ENCODE data around the gene CST7. TPM values are rescaled to one million over a fixed set of nuclear protein-coding genes. Genes with fewer than 3 reads are reported as not detected.
"Not testable (repeated sequence)": the region's sequence is repeated elsewhere in the genome, so short reads cannot be mapped to it uniquely, and the experiment has no call there.

Gene CST7
- total RNA-seq, 2 donors from 2014 or later = 77.8 to 129 TPM

DNA sequence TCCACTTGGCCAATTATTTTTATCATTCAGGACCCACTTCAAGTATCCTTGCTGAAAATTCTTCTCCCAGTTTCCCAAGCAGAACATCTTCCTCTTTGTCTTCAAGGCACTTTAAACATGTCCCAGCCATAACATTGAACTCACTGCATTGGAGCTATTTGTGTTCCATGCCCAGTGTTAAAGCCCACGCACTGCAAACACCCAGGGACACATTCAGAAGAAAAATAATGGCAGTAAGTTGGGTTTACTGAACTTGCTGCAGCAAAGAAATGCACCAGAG lies 45.1 kb downstream of the CST7 start:
- Mint-ChIP-seq H3K27ac (peak overlapping the region; percentile 74 to 96), H3K9me3 (no peaks in the 10 kb centered on the region), H3K27me3 (no peaks in the 10 kb centered on the region), H3K4me1 (ENCODE audit: low read depth in 2 of 2) (peaks cover 31 to 47% of the 10 kb centered on the region in 2 donors), H3K4me3 (peak overlapping the region; percentile 35), H3K36me3 (peaks cover 20% of the 10 kb centered on the region)
- DNase-seq (ENCODE audit: low spot score) (no peak), ATAC-seq (no peak)

GRCh38 chr20:24994470-24995368 lies 45.6 kb downstream of the CST7 start:
- H3K36me3 Mint-ChIP-seq = peaks cover 18% of the 10 kb centered on the region
- H3K4me3 Mint-ChIP-seq = peak overlapping the region; percentile 49
- H3K27ac Mint-ChIP-seq = peak overlapping the region; percentile 74 to 96
- ATAC-seq (peak; percentile 32 to 46), DNase-seq (ENCODE audit: low spot score) (peak; percentile 74)
- no peaks in the 10 kb centered on the region for H3K27me3 Mint-ChIP-seq
- H3K9me3 Mint-ChIP-seq = no peaks in the 10 kb centered on the region
- peaks cover 28 to 43% of the 10 kb centered on the region in 2 donors for H3K4me1 Mint-ChIP-seq (ENCODE audit: low read depth in 2 of 2)

- H3K4me3 Mint-ChIP-seq = no peak overlapping the region
- peaks cover 11% of the 10 kb centered on the region for H3K36me3 Mint-ChIP-seq
- DNase-seq (ENCODE audit: low spot score) (no peak), ATAC-seq (no peak)
- H3K27me3 Mint-ChIP-seq = no peaks in the 10 kb centered on the region
- no peaks in the 10 kb centered on the region for H3K9me3 Mint-ChIP-seq
- H3K27ac Mint-ChIP-seq = no peak overlapping the region
- H3K4me1 Mint-ChIP-seq (ENCODE audit: low read depth in 2 of 2) = peaks cover 22 to 32% of the 10 kb centered on the region in 2 donors
These were observed 46.8 kb downstream of the CST7 start for GRCh38 chr20:24995741-24996448.

DNA sequence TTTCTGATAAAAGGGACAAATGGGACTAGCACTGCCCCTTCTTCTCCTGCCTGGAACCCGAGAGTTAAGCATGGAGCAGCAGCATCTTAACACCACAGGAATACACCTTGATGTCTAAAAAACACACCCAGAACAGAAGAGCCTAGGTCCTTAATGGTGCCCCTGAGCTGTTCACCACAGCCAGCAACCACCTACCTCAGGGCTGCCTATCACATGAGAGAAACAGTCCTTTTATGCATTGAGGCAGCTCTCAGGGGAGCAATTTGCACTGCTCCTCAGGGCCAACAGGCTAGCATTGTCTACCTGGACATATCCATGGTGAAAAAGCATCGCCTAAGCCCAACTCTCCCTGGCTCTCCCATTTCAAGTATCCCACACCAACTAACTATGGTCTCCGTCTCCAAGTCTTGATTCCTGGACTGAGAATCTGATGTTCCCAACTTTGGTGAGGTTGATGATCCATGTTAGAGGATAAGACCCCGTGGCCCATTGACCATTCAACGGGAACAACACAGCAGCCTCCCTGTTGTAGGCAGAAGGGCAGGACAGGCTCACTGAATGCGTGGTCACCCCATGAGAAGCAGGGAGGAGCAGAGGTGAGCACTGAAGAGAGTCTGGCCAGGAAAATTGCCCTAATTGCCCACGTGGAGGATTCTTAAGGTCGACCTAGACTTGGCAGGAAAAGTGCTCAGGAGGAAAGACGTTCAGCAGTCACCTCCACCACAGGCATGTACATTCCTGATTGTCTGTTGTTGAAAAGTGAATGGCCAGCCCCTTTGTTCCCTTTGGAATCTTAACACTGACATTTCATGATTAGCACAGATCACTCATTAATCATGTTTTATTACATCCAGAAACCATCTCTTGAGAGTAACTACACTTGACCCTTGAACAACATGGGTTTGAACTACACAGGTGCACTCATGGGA lies 47.6 kb downstream of the CST7 start:
- Mint-ChIP-seq H3K36me3 (peaks cover 4% of the 10 kb centered on the region), H3K9me3 (no peaks in the 10 kb centered on the region), H3K27me3 (no peaks in the 10 kb centered on the region), H3K4me3 (no peak overlapping the region), H3K27ac (no peak overlapping the region), H3K4me1 (ENCODE audit: low read depth in 2 of 2) (peaks cover 16 to 24% of the 10 kb centered on the region in 2 donors)
- DNase-seq (ENCODE audit: low spot score) (no peak), ATAC-seq (no peak)

GRCh38 chr20:24998121-24998520 lies 49.1 kb downstream of the CST7 start:
- Mint-ChIP-seq H3K27ac (peak overlapping the region in 1 of 2 donors; percentile 28), H3K27me3 (no peaks in the 10 kb centered on the region), H3K36me3 (peaks cover 6% of the 10 kb centered on the region), H3K4me1 (ENCODE audit: low read depth in 2 of 2) (peaks cover 16 to 21% of the 10 kb centered on the region in 2 donors), H3K4me3 (no peak overlapping the region), H3K9me3 (no peaks in the 10 kb centered on the region)
- ATAC-seq (no peak), DNase-seq (ENCODE audit: low spot score) (no peak)

DNA sequence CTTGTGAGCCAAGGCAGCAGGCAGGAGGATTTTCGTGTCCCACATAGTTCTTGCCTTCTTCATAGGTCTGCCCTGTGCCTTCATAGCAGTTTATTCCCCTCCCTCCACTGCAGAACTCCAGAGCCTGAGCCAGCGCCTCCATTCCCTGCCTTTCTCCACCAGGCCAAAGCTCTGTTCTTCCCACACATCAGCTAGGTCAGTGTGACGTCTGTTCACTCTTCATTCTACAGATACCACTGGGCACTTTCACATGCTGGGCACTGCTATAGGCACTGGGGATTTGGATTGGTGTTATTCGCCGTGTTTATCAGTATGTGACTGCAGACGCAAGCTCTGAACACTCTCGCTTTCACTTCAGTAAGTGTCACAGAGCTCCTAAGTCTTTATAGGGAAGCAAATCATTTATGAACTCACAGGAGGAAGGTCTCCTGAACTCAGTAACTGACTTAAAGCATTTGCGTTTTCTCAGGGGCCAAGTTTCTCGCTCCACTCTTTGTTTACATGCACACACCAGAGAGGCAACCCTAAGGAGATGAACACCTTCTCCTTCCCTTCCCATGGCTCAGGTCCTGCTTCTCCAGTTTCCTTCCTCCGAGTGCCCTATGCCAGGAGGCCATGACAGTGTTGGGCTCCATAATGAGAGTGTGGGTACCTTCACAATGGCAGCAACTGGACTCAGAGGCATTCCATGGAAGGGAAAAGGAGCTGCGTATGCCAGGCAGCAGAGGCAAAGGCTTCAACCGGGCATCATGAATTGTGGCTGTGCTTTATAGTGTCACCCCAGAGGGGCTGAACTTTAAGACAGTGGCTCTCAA lies 49.8 kb downstream of the CST7 start:
- DNase-seq (ENCODE audit: low spot score) = no peak
- Mint-ChIP-seq H3K9me3 (no peaks in the 10 kb centered on the region), H3K36me3 (peaks cover 6% of the 10 kb centered on the region), H3K27me3 (no peaks in the 10 kb centered on the region), H3K4me3 (no peak overlapping the region), H3K27ac (no peak overlapping the region), H3K4me1 (ENCODE audit: low read depth in 2 of 2) (peaks cover 16% of the 10 kb centered on the region in 2 donors)
- ATAC-seq = no peak

GRCh38 chr20:24999568-24999967 lies 50.5 kb downstream of the CST7 start:
- Mint-ChIP-seq H3K27ac (no peak overlapping the region), H3K4me3 (no peak overlapping the region), H3K9me3 (no peaks in the 10 kb centered on the region), H3K27me3 (no peaks in the 10 kb centered on the region), H3K36me3 (peaks cover 6% of the 10 kb centered on the region), H3K4me1 (ENCODE audit: low read depth in 2 of 2) (peaks cover 10 to 12% of the 10 kb centered on the region in 2 donors)
- DNase-seq (ENCODE audit: low spot score) (no peak), ATAC-seq (no peak)

DNA sequence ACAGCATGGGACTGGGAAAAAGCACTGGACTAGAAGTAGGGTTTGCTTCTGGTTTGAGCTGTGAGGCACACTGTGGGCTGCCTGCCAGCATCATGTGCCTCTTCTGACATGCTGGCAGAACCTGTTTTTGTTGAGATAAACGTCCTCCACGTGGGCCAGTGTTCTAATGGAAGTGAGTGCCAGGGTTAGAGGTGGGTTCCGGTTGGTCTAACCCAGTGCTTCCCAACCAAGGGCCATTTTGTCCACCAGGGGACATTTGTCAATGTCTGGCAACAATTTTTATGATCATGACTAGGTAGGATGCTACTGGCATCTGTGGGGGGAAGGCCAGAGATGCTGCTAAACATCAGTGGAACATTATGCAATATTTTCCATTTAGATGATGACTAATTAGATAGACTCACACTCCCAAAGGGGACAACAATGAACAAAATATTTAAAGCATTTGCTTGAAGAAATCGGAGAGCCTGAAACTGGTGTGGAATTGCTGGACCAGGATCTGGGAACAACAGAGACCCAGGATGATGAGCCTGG lies 51.3 kb downstream of the CST7 start:
- Mint-ChIP-seq H3K27ac (no peak overlapping the region), H3K36me3 (peaks cover 6% of the 10 kb centered on the region)
- no peak for ATAC-seq

GRCh38 chr20:25001323-25001722 lies 52.3 kb downstream of the CST7 start:
- not testable (repeated sequence) for DNase-seq (ENCODE audit: low spot score); H3K4me1 Mint-ChIP-seq (ENCODE audit: low read depth in 2 of 2); H3K4me3 Mint-ChIP-seq; H3K27ac Mint-ChIP-seq; H3K27me3 Mint-ChIP-seq; H3K9me3 Mint-ChIP-seq; H3K36me3 Mint-ChIP-seq; ATAC-seq

More for the DNA sequence above, 51.3 kb downstream of the CST7 start:
- H3K9me3 Mint-ChIP-seq = no peaks in the 10 kb centered on the region
- H3K4me3 Mint-ChIP-seq = no peak overlapping the region
- no peaks in the 10 kb centered on the region for H3K27me3 Mint-ChIP-seq
- peaks cover 2 to 4% of the 10 kb centered on the region in 2 donors for H3K4me1 Mint-ChIP-seq (ENCODE audit: low read depth in 2 of 2)
- DNase-seq (ENCODE audit: low spot score) = no peak

GRCh38 chr20:25003002-25003401 lies 53.9 kb downstream of the CST7 start:
- Mint-ChIP-seq H3K4me1 (ENCODE audit: low read depth in 2 of 2) (peaks cover 0 to 4% of the 10 kb centered on the region in 2 donors), H3K27me3 (no peaks in the 10 kb centered on the region), H3K27ac (no peak overlapping the region), H3K4me3 (no peak overlapping the region), H3K36me3 (peaks cover 6% of the 10 kb centered on the region), H3K9me3 (no peaks in the 10 kb centered on the region)
- no peak for DNase-seq (ENCODE audit: low spot score)
- ATAC-seq = no peak

DNA sequence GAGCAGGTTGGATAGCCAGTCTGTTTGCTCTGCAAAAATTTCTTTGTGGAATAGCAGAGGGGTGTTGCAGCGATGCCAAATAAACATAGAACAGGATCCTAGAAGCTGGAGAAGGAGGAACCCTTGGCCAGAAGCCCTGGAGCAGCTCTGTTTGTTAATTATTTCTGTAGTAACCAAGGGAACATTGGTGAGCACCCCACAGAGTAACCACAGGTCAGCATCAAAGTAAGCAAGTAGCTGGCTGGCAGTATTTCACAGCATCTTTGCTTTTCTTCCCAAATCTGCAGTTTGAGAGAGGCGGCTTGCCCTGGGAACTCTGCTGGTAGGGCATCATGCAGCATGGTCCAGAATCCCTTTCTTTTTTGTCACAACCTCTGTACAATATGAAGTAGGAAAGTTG lies 56.2 kb downstream of the CST7 start:
- peaks cover 0 to 4% of the 10 kb centered on the region in 2 donors for H3K4me1 Mint-ChIP-seq (ENCODE audit: low read depth in 2 of 2)
- ATAC-seq = no peak
- no peaks in the 10 kb centered on the region for H3K9me3 Mint-ChIP-seq
- no peak overlapping the region for H3K27ac Mint-ChIP-seq
- no peak for DNase-seq (ENCODE audit: low spot score)
- no peak overlapping the region for H3K4me3 Mint-ChIP-seq
- peaks cover 6% of the 10 kb centered on the region for H3K36me3 Mint-ChIP-seq
- H3K27me3 Mint-ChIP-seq = no peaks in the 10 kb centered on the region

GRCh38 chr20:25005661-25006060 lies 56.6 kb downstream of the CST7 start:
- Mint-ChIP-seq H3K27ac (no peak overlapping the region), H3K27me3 (no peaks in the 10 kb centered on the region), H3K36me3 (peaks cover 6% of the 10 kb centered on the region), H3K4me1 (ENCODE audit: low read depth in 2 of 2) (no peaks in the 10 kb centered on the region), H3K9me3 (no peaks in the 10 kb centered on the region), H3K4me3 (no peak overlapping the region)
- DNase-seq (ENCODE audit: low spot score) (no peak), ATAC-seq (no peak)

Data from natural killer cell treated with Interleukin-12 subunit alpha and Interleukin-12 subunit beta and Interleukin-15 and Interleukin-18, amount 100 ng/mL, for 72 hours (primary cell).